ENCODE data around the gene HOOK2.

DNA sequence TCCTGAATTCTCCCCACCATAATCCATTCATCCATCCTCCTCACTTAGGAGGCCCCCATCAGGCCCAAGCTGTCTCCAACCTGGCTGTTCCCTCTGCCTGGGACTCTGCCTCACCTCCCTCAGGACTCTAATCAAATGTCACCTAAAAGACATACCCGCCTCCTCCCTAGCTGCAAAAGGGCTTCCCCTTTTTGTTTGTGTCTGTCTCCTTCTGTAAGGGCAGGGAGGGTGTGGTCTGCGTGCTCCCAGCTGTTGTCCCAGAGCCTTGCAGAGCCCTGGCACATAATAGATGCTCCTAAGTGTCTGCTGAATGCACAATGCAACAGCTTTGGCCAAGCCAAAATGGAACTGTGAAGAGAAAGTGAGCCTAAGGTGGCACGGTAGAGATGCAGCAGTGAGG is 45.3 kb downstream of the HOOK2 start:
- TF ChIP-seq CHD2 (IDR thresholded peaks at IDR 0.05; ENCODE audit: low read depth, low read length) (no peak), TARDBP (CRISPR knock-in tag; IDR thresholded peaks at IDR 0.05) (no peak)
- TF ChIP-seq, protein P1, sequence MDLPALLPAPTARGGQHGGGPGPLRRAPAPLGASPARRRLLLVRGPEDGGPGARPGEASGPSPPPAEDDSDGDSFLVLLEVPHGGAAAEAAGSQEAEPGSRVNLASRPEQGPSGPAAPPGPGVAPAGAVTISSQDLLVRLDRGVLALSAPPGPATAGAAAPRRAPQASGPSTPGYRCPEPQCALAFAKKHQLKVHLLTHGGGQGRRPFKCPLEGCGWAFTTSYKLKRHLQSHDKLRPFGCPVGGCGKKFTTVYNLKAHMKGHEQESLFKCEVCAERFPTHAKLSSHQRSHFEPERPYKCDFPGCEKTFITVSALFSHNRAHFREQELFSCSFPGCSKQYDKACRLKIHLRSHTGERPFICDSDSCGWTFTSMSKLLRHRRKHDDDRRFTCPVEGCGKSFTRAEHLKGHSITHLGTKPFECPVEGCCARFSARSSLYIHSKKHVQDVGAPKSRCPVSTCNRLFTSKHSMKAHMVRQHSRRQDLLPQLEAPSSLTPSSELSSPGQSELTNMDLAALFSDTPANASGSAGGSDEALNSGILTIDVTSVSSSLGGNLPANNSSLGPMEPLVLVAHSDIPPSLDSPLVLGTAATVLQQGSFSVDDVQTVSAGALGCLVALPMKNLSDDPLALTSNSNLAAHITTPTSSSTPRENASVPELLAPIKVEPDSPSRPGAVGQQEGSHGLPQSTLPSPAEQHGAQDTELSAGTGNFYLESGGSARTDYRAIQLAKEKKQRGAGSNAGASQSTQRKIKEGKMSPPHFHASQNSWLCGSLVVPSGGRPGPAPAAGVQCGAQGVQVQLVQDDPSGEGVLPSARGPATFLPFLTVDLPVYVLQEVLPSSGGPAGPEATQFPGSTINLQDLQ (CRISPR knock-in tag; IDR thresholded peaks at IDR 0.05) = no peak

Measured in HepG2 (cell line).